HepG2 (cell line): ENCODE results near the gene YPEL3. TPM values are rescaled to one million over a fixed set of nuclear protein-coding genes. Genes with fewer than 3 reads are reported as not detected.

Experiments used
- CBX2 ChIP-seq, 2 experiments: fragments of 200-600 bp in 1 of 2; sonication (generic); formaldehyde crosslinking in 1 of 2; IDR thresholded peaks; 2 replicates each; pipeline versions ENCODE4 v1.7.0 to v1.8.1; 2018 to 2022; ENCODE audit warnings: low read depth in 2 of 2, low read length in 1 of 2, mild to moderate bottlenecking in 1 of 2, missing genetic modification reagents in 1 of 2
- KLF16 ChIP-seq, 2 experiments: sonication (generic) in 1 of 2; formaldehyde crosslinking in 1 of 2; IDR thresholded peaks; 2 replicates each; pipeline versions ENCODE4 v1.6.1 to v1.8.0; 2016 to 2023; ENCODE audit warnings: missing genetic modification reagents in 2 of 2, missing compliant biosample characterization in 1 of 2
- LCORL ChIP-seq, 2 experiments: fragments of 450-650 bp in 1 of 2; sonication (generic) in 1 of 2; formaldehyde crosslinking in 1 of 2; IDR thresholded peaks; 2 replicates each; pipeline versions ENCODE4 v1.5.0 to v1.6.1; 2017 to 2020; ENCODE audit warnings: antibody characterized with exemption in 1 of 2, missing genetic modification reagents in 1 of 2
- NCOA1 ChIP-seq: sonication (generic); formaldehyde crosslinking; IDR thresholded peaks from 2 replicates; pipeline ENCODE4 v1.9.0; 2021; ENCODE audit warnings: missing genetic modification reagents
- ZKSCAN8 ChIP-seq: IDR thresholded peaks from 2 replicates; pipeline ENCODE4 v1.6.1; 2016; ENCODE audit warnings: borderline replicate concordance, missing genetic modification reagents, missing compliant biosample characterization
- ZNF224 ChIP-seq: sonication (generic); formaldehyde crosslinking; IDR thresholded peaks from 2 replicates; pipeline ENCODE4 v1.5.0; 2020; ENCODE audit warnings: mild to moderate bottlenecking, missing genetic modification reagents
- ZNF44 ChIP-seq: sonication (generic); formaldehyde crosslinking; IDR thresholded peaks from 2 replicates; pipeline ENCODE4 v1.5.1; 2020; ENCODE audit warnings: mild to moderate bottlenecking, missing genetic modification reagents
- polyA plus RNA-seq, 8 experiments: library from polyadenylated mRNA; depleted of rRNA in 3 of 8; stranded (reverse) in 7 of 8; unstranded in 1 of 8; fragments of >200 nt; fragmentation: Illumina TruSeq in 4 of 8; extraction: Trizol in 4 of 8; gene quantifications; 2 replicates each; pipeline versions ENCODE4 v1.2.1 to v1.2.3, GENCODE V29; 2011 to 2016; ENCODE audit warnings: low read depth in 4 of 8, missing spikeins in 1 of 8, mixed read lengths in 1 of 8; ENCODE audit not compliant: insufficient read depth in 1 of 8
- total RNA-seq, 5 experiments: library from RNA; depleted of rRNA; stranded (reverse); fragments of >200 nt; fragmentation: Illumina TruSeq; extraction: Trizol; gene quantifications; 2 replicates each; pipeline ENCODE4 v1.2.3, GENCODE V29; 2016; ENCODE audit warnings: low read depth in 1 of 5
- TF ChIP-seq, protein P1 (sequence below): sonication (generic); formaldehyde crosslinking; IDR thresholded peaks from 2 replicates; pipeline ENCODE4 v1.8.1; 2022; ENCODE audit warnings: low read depth, mild to moderate bottlenecking, missing genetic modification reagents
- TF ChIP-seq, protein P2 (sequence below): sonication (generic); formaldehyde crosslinking; IDR thresholded peaks from 2 replicates; pipeline ENCODE4 v1.8.0; 2022; ENCODE audit warnings: mild to moderate bottlenecking, missing genetic modification reagents; ENCODE audit not compliant: insufficient replicate concordance
- TF ChIP-seq, protein P3 (sequence below): sonication (generic); formaldehyde crosslinking; IDR thresholded peaks from 2 replicates; pipeline ENCODE4 v1.8.0; 2022; ENCODE audit warnings: low read depth, missing genetic modification reagents
- TF ChIP-seq, protein P4 (sequence below): sonication (generic); formaldehyde crosslinking; IDR thresholded peaks from 2 replicates; pipeline ENCODE4 v1.4.0; 2020; ENCODE audit warnings: missing genetic modification reagents
- TF ChIP-seq, protein P5 (sequence below): IDR thresholded peaks from 2 replicates; pipeline ENCODE4 v1.6.1; 2016; ENCODE audit warnings: missing compliant biosample characterization, missing genetic modification reagents, borderline replicate concordance
- TF ChIP-seq, protein P6 (sequence below): fragments of 450-650 bp; IDR thresholded peaks from 2 replicates; pipeline ENCODE4 v1.6.1; 2017; ENCODE audit warnings: mild to moderate bottlenecking
- TF ChIP-seq, protein P7 (sequence below): IDR thresholded peaks from 2 replicates; pipeline ENCODE4 v1.6.1; 2016; ENCODE audit warnings: control low read depth

The YPEL3 gene
- total and polyA plus RNA-seq, 2 of the 13 experiments (the other 11 are each of a cell fraction or from before 2014, with no cell fraction given) = 5.4 to 47.0 TPM

DNA sequence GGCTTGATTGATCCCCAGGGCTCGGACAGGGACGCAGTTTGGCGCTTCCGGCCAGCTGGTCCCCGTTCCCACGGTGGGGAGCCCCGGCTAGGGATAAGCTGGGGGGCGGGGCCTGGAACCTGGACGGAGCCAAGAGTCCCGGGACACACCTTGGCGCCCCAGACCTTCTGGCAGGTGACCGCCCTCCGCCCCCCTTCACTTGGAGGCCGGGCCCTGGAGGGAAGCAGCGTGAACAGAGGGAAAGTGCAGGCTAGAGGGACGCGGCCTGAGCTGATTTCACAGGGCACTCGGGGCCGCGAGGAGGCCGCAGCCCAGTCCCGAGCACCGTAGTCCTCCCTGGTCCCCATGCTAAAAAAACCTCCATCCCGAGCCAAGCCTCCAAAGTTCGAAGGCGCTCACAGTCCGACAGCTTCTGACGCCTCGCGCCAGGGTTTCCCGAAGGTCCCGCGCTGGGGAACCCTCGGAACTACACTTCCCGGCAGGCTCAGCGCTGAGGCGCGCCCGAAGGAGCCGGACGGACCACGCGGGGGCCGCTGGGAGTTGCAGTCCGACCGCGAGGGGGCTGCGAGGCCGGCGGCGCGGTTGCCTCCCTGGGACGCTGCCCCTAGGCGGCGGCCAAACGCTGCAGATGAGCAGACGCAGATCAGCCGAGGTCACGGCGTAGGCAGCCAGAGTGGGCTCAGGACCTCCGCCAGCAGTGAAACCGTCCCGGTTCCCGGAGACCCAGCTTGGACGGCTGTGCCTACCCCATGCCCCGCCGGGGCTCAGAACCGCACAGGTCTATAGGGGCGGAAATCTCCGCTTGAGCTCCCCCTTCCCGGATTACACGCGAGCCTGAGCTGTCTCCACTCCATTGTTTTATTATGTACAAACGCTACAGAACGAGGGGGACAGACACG is 4.3 kb downstream of the YPEL3 start, which contains the start of gene TBX6 (continued):
- TF ChIP-seq, protein P1, sequence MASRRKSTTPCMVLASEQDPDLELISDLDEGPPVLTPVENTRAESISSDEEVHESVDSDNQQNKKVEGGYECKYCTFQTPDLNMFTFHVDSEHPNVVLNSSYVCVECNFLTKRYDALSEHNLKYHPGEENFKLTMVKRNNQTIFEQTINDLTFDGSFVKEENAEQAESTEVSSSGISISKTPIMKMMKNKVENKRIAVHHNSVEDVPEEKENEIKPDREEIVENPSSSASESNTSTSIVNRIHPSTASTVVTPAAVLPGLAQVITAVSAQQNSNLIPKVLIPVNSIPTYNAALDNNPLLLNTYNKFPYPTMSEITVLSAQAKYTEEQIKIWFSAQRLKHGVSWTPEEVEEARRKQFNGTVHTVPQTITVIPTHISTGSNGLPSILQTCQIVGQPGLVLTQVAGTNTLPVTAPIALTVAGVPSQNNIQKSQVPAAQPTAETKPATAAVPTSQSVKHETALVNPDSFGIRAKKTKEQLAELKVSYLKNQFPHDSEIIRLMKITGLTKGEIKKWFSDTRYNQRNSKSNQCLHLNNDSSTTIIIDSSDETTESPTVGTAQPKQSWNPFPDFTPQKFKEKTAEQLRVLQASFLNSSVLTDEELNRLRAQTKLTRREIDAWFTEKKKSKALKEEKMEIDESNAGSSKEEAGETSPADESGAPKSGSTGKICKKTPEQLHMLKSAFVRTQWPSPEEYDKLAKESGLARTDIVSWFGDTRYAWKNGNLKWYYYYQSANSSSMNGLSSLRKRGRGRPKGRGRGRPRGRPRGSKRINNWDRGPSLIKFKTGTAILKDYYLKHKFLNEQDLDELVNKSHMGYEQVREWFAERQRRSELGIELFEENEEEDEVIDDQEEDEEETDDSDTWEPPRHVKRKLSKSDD (CRISPR knock-in tag) = peak; percentile 85; the same call in 1 of the 2 replicates
- TF ChIP-seq CBX2 (IDR thresholded peaks at IDR 0.05; ENCODE audit: low read depth, low read length) = no peak
- no peak for TF ChIP-seq CBX2 (CRISPR knock-in tag; IDR thresholded peaks at IDR 0.05; ENCODE audit: low read depth)
- 0 out of 2 replicates have a peak, but pooled peaks have one; percentile 21 for TF ChIP-seq ZNF224 (CRISPR knock-in tag)
- TF ChIP-seq, protein P2, sequence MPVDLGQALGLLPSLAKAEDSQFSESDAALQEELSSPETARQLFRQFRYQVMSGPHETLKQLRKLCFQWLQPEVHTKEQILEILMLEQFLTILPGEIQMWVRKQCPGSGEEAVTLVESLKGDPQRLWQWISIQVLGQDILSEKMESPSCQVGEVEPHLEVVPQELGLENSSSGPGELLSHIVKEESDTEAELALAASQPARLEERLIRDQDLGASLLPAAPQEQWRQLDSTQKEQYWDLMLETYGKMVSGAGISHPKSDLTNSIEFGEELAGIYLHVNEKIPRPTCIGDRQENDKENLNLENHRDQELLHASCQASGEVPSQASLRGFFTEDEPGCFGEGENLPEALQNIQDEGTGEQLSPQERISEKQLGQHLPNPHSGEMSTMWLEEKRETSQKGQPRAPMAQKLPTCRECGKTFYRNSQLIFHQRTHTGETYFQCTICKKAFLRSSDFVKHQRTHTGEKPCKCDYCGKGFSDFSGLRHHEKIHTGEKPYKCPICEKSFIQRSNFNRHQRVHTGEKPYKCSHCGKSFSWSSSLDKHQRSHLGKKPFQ (CRISPR knock-in tag) = peak; percentile 47
- TF ChIP-seq, protein P3, sequence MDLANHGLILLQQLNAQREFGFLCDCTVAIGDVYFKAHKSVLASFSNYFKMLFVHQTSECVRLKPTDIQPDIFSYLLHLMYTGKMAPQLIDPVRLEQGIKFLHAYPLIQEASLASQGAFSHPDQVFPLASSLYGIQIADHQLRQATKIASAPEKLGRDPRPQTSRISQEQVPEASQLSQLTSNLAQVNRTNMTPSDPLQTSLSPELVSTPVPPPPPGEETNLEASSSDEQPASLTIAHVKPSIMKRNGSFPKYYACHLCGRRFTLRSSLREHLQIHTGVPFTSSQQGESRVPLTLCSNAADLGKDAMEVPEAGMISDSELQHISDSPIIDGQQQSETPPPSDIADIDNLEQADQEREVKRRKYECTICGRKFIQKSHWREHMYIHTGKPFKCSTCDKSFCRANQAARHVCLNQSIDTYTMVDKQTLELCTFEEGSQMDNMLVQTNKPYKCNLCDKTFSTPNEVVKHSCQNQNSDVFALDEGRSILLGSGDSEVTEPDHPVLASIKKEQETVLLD (CRISPR knock-in tag) = peak; percentile 65; the same call in 1 of the 2 replicates
- TF ChIP-seq, protein P4, sequence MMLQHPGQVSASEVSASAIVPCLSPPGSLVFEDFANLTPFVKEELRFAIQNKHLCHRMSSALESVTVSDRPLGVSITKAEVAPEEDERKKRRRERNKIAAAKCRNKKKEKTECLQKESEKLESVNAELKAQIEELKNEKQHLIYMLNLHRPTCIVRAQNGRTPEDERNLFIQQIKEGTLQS (CRISPR knock-in tag) = peak; percentile 38; the same call in 1 of the 2 replicates
- TF ChIP-seq, protein P5, sequence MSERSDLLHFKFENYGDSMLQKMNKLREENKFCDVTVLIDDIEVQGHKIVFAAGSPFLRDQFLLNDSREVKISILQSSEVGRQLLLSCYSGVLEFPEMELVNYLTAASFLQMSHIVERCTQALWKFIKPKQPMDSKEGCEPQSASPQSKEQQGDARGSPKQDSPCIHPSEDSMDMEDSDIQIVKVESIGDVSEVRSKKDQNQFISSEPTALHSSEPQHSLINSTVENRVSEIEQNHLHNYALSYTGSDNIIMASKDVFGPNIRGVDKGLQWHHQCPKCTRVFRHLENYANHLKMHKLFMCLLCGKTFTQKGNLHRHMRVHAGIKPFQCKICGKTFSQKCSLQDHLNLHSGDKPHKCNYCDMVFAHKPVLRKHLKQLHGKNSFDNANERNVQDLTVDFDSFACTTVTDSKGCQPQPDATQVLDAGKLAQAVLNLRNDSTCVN (CRISPR knock-in tag) = peak; percentile 86; the same call in 1 of the 2 replicates
- TF ChIP-seq ZNF44 (CRISPR knock-in tag) = peak; percentile 4; the same call in 1 of the 2 replicates
- TF ChIP-seq, protein P6, sequence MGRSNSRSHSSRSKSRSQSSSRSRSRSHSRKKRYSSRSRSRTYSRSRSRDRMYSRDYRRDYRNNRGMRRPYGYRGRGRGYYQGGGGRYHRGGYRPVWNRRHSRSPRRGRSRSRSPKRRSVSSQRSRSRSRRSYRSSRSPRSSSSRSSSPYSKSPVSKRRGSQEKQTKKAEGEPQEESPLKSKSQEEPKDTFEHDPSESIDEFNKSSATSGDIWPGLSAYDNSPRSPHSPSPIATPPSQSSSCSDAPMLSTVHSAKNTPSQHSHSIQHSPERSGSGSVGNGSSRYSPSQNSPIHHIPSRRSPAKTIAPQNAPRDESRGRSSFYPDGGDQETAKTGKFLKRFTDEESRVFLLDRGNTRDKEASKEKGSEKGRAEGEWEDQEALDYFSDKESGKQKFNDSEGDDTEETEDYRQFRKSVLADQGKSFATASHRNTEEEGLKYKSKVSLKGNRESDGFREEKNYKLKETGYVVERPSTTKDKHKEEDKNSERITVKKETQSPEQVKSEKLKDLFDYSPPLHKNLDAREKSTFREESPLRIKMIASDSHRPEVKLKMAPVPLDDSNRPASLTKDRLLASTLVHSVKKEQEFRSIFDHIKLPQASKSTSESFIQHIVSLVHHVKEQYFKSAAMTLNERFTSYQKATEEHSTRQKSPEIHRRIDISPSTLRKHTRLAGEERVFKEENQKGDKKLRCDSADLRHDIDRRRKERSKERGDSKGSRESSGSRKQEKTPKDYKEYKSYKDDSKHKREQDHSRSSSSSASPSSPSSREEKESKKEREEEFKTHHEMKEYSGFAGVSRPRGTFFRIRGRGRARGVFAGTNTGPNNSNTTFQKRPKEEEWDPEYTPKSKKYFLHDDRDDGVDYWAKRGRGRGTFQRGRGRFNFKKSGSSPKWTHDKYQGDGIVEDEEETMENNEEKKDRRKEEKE = no peak
- TF ChIP-seq NCOA1 = peak; percentile 53; the same call in 1 of the 2 replicates
- TF ChIP-seq, protein P7, sequence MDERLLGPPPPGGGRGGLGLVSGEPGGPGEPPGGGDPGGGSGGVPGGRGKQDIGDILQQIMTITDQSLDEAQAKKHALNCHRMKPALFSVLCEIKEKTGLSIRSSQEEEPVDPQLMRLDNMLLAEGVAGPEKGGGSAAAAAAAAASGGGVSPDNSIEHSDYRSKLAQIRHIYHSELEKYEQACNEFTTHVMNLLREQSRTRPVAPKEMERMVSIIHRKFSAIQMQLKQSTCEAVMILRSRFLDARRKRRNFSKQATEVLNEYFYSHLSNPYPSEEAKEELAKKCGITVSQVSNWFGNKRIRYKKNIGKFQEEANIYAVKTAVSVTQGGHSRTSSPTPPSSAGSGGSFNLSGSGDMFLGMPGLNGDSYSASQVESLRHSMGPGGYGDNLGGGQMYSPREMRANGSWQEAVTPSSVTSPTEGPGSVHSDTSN (CRISPR knock-in tag) = no peak
- peak; percentile 80; the same call in 1 of the 2 replicates for TF ChIP-seq ZKSCAN8
- TF ChIP-seq KLF16 (CRISPR knock-in tag; IDR thresholded peaks at IDR 0.05) = peak in 1 of 2 experiments; percentile 37; a peak in 1 of 4 replicates
- no peak for TF ChIP-seq LCORL (IDR thresholded peaks at IDR 0.05)
- TF ChIP-seq LCORL (CRISPR knock-in tag; IDR thresholded peaks at IDR 0.05) = peak; percentile 95
